ENCODE data around the gene KCND2. TPM values are rescaled to one million over a fixed set of nuclear protein-coding genes. Genes with fewer than 3 reads are reported as not detected.
A peak's percentile ranks its signal among the peaks of the same experiment; 100 is the strongest.

KCND2 gene
- total RNA-seq, 2 experiments from 2014 or later, result not detected

DNA sequence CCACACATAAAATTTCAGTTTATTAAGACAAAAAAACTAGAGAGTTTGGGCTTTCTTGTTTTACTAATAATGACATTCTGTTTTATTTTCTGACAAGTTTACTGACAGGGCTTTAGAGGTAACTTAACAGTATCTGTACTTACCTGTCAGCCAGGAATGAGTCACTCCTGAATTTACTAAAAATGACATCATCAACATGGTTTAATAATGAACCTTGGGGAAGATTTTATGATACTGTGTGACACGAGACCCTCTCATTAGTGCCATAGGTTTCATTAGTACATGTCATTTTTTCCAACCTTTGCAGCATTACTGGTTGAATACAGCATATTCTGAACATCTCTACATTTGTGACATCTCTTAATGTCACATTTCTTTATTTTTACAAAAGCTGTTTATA lies 131.1 kb downstream of the KCND2 start:
- Mint-ChIP-seq H3K4me3 (no peak overlapping the region), H3K9me3 (peaks cover 8% of the 10 kb centered on the region), H3K36me3 (ENCODE audit: low read depth) (no peaks in the 10 kb centered on the region), H3K27me3 (no peaks in the 10 kb centered on the region), H3K4me1 (ENCODE audit: low read depth) (peaks cover 3% of the 10 kb centered on the region), H3K27ac (no peak overlapping the region)
- no peak for TF ChIP-seq CTCF (IDR thresholded peaks at IDR 0.05)
- intact Hi-C loops (cut with micrococcal nuclease), result no loop called here
- CTCF ChIA-PET, result no interaction called here
- POLR2A ChIA-PET, result no interaction called here
- DNase-seq (no peak), ATAC-seq (peak; percentile 39)

DNA sequence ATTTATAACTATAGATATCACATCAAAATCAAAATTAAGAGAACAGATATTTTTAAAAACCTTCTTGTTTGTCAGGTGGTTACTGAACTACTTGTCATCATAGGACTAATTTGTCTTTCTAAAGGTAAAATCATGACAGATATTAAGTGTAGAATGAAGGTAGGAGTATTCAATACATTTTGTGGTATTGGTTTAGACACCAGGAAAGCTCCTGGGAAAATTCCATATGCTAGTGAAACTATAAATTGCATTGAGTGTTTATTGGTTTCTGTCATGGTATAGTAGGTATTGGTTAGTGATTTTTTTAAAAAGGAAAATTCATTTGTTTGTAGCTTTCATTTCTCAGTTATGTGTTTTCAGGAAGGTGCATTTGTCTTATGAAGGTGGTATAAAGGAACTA lies 132.7 kb downstream of the KCND2 start:
- peaks cover 8% of the 10 kb centered on the region for H3K9me3 Mint-ChIP-seq
- ATAC-seq (no peak), DNase-seq (no peak)
- no peak overlapping the region for H3K4me3 Mint-ChIP-seq
- peaks cover 3% of the 10 kb centered on the region for H3K4me1 Mint-ChIP-seq (ENCODE audit: low read depth)
- ChIA-PET POLR2A (no interaction called here), CTCF (no interaction called here)
- no peak overlapping the region for H3K27ac Mint-ChIP-seq
- TF ChIP-seq CTCF (IDR thresholded peaks at IDR 0.05), result no peak
- H3K27me3 Mint-ChIP-seq, result no peaks in the 10 kb centered on the region
- no peaks in the 10 kb centered on the region for H3K36me3 Mint-ChIP-seq (ENCODE audit: low read depth)
- intact Hi-C loops (cut with micrococcal nuclease), result no loop called here

DNA sequence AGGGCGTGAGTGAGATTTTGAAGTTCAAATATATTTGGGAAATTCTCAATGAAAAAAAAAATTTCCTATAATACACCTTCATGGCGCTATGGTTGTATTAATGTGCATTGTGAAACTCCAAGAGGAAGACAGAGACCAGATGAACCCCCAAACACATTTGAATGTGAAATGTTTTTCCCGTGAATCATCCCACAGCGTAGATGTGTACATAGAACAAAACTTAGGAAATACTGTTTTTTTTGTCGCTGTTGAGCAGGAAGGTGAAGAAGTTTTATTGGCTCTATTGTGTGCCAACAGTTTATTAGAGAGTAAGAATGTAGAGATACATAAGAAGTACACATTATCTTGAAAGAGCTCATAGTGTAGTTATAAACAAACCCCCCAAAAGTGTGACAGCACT lies 134.0 kb downstream of the KCND2 start:
- Mint-ChIP-seq H3K4me3 (no peak overlapping the region), H3K27ac (no peak overlapping the region), H3K4me1 (ENCODE audit: low read depth) (peaks cover 3% of the 10 kb centered on the region), H3K36me3 (ENCODE audit: low read depth) (no peaks in the 10 kb centered on the region), H3K9me3 (peaks cover 8% of the 10 kb centered on the region), H3K27me3 (no peaks in the 10 kb centered on the region)
- DNase-seq (no peak), ATAC-seq (no peak)
- CTCF ChIA-PET, result no interaction called here
- TF ChIP-seq CTCF (IDR thresholded peaks at IDR 0.05), result no peak
- POLR2A ChIA-PET, result no interaction called here
- intact Hi-C loops (cut with micrococcal nuclease), result no loop called here

GRCh38 chr7:120412139-120413050 lies 139.4 kb downstream of the KCND2 start:
- no peaks in the 10 kb centered on the region for H3K27me3 Mint-ChIP-seq
- no peaks in the 10 kb centered on the region for H3K4me1 Mint-ChIP-seq (ENCODE audit: low read depth)
- intact Hi-C loops (cut with micrococcal nuclease), result no loop called here
- CTCF ChIA-PET, result no interaction called here
- H3K4me3 Mint-ChIP-seq, result no peak overlapping the region
- no peak overlapping the region for H3K27ac Mint-ChIP-seq
- DNase-seq, result no peak
- TF ChIP-seq CTCF (IDR thresholded peaks at IDR 0.05), result no peak
- POLR2A ChIA-PET, result no interaction called here
- peaks cover 8% of the 10 kb centered on the region for H3K9me3 Mint-ChIP-seq
- H3K36me3 Mint-ChIP-seq (ENCODE audit: low read depth), result no peaks in the 10 kb centered on the region
- no peak for ATAC-seq

- no peak for DNase-seq
- CTCF ChIA-PET, result no interaction called here
Measured at GRCh38 chr7:120413164-120413563, 140.2 kb downstream of the KCND2 start.

More at GRCh38 chr7:120413164-120413563, 140.2 kb downstream of the KCND2 start:
- no peak for TF ChIP-seq CTCF (IDR thresholded peaks at IDR 0.05)
- H3K27ac Mint-ChIP-seq, result no peak overlapping the region
- no peaks in the 10 kb centered on the region for H3K27me3 Mint-ChIP-seq
- ATAC-seq, result no peak
- no peak overlapping the region for H3K4me3 Mint-ChIP-seq
- H3K9me3 Mint-ChIP-seq, result peaks cover 4% of the 10 kb centered on the region
- intact Hi-C loops (cut with micrococcal nuclease), result no loop called here
- H3K4me1 Mint-ChIP-seq (ENCODE audit: low read depth), result no peaks in the 10 kb centered on the region
- POLR2A ChIA-PET, result no interaction called here
- H3K36me3 Mint-ChIP-seq (ENCODE audit: low read depth), result no peaks in the 10 kb centered on the region

Data from activated CD8-positive, alpha-beta T cell treated with anti-CD3 and anti-CD28 coated beads for 36 hours (primary cell).